Measurements from ENCODE around the gene TMEM150B. TPM values are rescaled to one million over a fixed set of nuclear protein-coding genes. Genes with fewer than 3 reads are reported as not detected.

TMEM150B gene
- total RNA-seq, 1 experiment from 2014 or later = 1.6 TPM

- Mint-ChIP-seq H3K27me3 (ENCODE audit: insufficient read depth, unreplicated experiment) (no peaks in the 10 kb centered on the region), H3K9me3 (ENCODE audit: unreplicated experiment) (no peaks in the 10 kb centered on the region), H3K4me3 (ENCODE audit: unreplicated experiment) (no peak within 1 kb of the TSS), H3K4me1 (ENCODE audit: low read depth, unreplicated experiment) (no peaks in the 10 kb centered on the region), H3K36me3 (ENCODE audit: insufficient read depth, unreplicated experiment) (no peaks in the 10 kb centered on the region), H3K27ac (ENCODE audit: unreplicated experiment) (no peak within 1 kb of the TSS)
- CTCF ChIA-PET = no interaction called here
- intact Hi-C loops (cut with micrococcal nuclease; ENCODE audit: unreplicated experiment) = no loop called here
- no TSS peak for BruUV-seq (replicated peaks)
- Histone ChIP-seq H3K4me3 (ENCODE audit: low read depth, low read length) (no peak within 1 kb of the TSS), H3K9me3 (no peaks in the 10 kb centered on the region), H3K27me3 (replicated peaks; ENCODE audit: control insufficient read depth, insufficient read depth, low read length) (no peaks in the 10 kb centered on the region), H3K36me3 (ENCODE audit: control insufficient read depth, insufficient read depth, low read length) (no peaks in the 10 kb centered on the region), H3K4me1 (no peaks in the 10 kb centered on the region)
- DNase-seq = no peak
- POLR2A ChIA-PET = no interaction called here
- no peak for TF ChIP-seq CTCF (IDR thresholded peaks at IDR 0.05; ENCODE audit: insufficient read depth in 1 of 2, low read depth in 1 of 2, low read length in 1 of 2, severe bottlenecking in 1 of 2, unreplicated experiment in 1 of 2)
Measured at GRCh38 chr19:55362990-55363716, 38.0 kb upstream of the TMEM150B start, which contains the start of gene GARIN5B. TSS of gene GARIN5B (minus strand) at chr19:55363260. CDS start at chr19:55363066, 194 bp downstream.

- no peaks in the 10 kb centered on the region for H3K36me3 ChIP-seq (ENCODE audit: control insufficient read depth, insufficient read depth, low read length)
- no peaks in the 10 kb centered on the region for H3K9me3 ChIP-seq
- ChIA-PET CTCF (no interaction called here), POLR2A (no interaction called here)
- Mint-ChIP-seq H3K4me1 (ENCODE audit: low read depth, unreplicated experiment) (no peaks in the 10 kb centered on the region), H3K9me3 (ENCODE audit: unreplicated experiment) (no peaks in the 10 kb centered on the region), H3K27ac (ENCODE audit: unreplicated experiment) (no peak overlapping the region), H3K27me3 (ENCODE audit: insufficient read depth, unreplicated experiment) (peaks cover 1% of the 10 kb centered on the region), H3K4me3 (ENCODE audit: unreplicated experiment) (no peak overlapping the region), H3K36me3 (ENCODE audit: insufficient read depth, unreplicated experiment) (no peaks in the 10 kb centered on the region)
- no peaks in the 10 kb centered on the region for H3K4me1 ChIP-seq
- no peak for TF ChIP-seq CTCF (IDR thresholded peaks at IDR 0.05; ENCODE audit: insufficient read depth in 1 of 2, low read depth in 1 of 2, low read length in 1 of 2, severe bottlenecking in 1 of 2, unreplicated experiment in 1 of 2)
- no peaks in the 10 kb centered on the region for H3K27me3 ChIP-seq (replicated peaks; ENCODE audit: control insufficient read depth, insufficient read depth, low read length)
- no TSS peak for BruUV-seq (replicated peaks)
- no peak for DNase-seq
- intact Hi-C loops (cut with micrococcal nuclease; ENCODE audit: unreplicated experiment) = no loop called here
- no peak overlapping the region for H3K4me3 ChIP-seq (ENCODE audit: low read depth, low read length)
Measured at GRCh38 chr19:55362174-55362989, 37.2 kb upstream of the TMEM150B start.

- no peak overlapping the region for H3K4me3 ChIP-seq (ENCODE audit: low read depth, low read length)
- no peak for TF ChIP-seq CTCF (IDR thresholded peaks at IDR 0.05; ENCODE audit: insufficient read depth in 1 of 2, low read depth in 1 of 2, low read length in 1 of 2, severe bottlenecking in 1 of 2, unreplicated experiment in 1 of 2)
- H3K9me3 Mint-ChIP-seq (ENCODE audit: unreplicated experiment) = no peaks in the 10 kb centered on the region
- intact Hi-C loops (cut with micrococcal nuclease; ENCODE audit: unreplicated experiment) = no loop called here
- H3K36me3 Mint-ChIP-seq (ENCODE audit: insufficient read depth, unreplicated experiment) = no peaks in the 10 kb centered on the region
- no peaks in the 10 kb centered on the region for H3K9me3 ChIP-seq
- no peaks in the 10 kb centered on the region for H3K4me1 ChIP-seq
- H3K4me1 Mint-ChIP-seq (ENCODE audit: low read depth, unreplicated experiment) = no peaks in the 10 kb centered on the region
- DNase-seq = no peak
- no peaks in the 10 kb centered on the region for H3K36me3 ChIP-seq (ENCODE audit: control insufficient read depth, insufficient read depth, low read length)
- H3K27me3 ChIP-seq (replicated peaks; ENCODE audit: control insufficient read depth, insufficient read depth, low read length) = no peaks in the 10 kb centered on the region
- peaks cover 6% of the 10 kb centered on the region for H3K27me3 Mint-ChIP-seq (ENCODE audit: insufficient read depth, unreplicated experiment)
- ChIA-PET POLR2A (no interaction called here), CTCF (no interaction called here)
- no peak overlapping the region for H3K4me3 Mint-ChIP-seq (ENCODE audit: unreplicated experiment)
- BruUV-seq (replicated peaks) = no TSS peak
- no peak overlapping the region for H3K27ac Mint-ChIP-seq (ENCODE audit: unreplicated experiment)
Measured at GRCh38 chr19:55360902-55361301, 35.8 kb upstream of the TMEM150B start.
